ENCODE results near the gene VSIR.

DNA sequence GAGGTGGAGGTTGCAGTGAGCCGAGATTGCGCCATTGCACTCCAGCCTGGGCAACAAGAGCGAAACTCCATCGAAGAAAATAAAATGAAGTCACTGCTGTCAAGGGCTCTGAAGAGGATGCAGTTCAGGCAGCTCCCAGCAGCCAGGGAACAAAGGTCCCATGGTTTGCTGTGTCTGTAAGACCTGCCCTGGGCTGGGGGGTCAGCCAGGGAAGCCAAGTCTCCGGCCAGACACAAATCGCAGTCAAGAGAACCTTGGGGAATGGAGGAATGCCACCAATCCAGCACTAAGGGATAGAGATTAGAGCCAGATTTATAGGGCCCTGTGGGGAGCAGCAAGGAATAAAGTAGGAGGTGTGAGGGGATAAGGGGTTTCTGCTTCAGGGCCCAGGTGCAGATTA is 28.9 kb upstream of the VSIR start:
- TF ChIP-seq CTCF (IDR thresholded peaks at IDR 0.05) (no peak), POLR2AphosphoS5 (IDR thresholded peaks at IDR 0.05) (no peak), POLR2A (IDR thresholded peaks at IDR 0.05) (no peak), EP300 (IDR thresholded peaks at IDR 0.05; ENCODE audit: low read depth) (no peak)

Data from transverse colon (tissue), 4 donors.